HG02759 (cell line): ENCODE results near the gene EGFR.

Source experiments
- ATAC-seq: cut with Tn5 transposase; IDR thresholded peaks from one replicate; pipeline ENCODE4 v1.9.1; 2021; ENCODE audit warnings: mild to moderate bottlenecking, moderate library complexity; ENCODE audit not compliant: unreplicated experiment

Gene EGFR

GRCh38 chr7:55018361-55019190 lies at the start of gene EGFR:
EGFR (plus strand) TSS chr7:55019017; CDS start chr7:55019278, 261 bp downstream.
- ATAC-seq = peak; percentile 56

DNA sequence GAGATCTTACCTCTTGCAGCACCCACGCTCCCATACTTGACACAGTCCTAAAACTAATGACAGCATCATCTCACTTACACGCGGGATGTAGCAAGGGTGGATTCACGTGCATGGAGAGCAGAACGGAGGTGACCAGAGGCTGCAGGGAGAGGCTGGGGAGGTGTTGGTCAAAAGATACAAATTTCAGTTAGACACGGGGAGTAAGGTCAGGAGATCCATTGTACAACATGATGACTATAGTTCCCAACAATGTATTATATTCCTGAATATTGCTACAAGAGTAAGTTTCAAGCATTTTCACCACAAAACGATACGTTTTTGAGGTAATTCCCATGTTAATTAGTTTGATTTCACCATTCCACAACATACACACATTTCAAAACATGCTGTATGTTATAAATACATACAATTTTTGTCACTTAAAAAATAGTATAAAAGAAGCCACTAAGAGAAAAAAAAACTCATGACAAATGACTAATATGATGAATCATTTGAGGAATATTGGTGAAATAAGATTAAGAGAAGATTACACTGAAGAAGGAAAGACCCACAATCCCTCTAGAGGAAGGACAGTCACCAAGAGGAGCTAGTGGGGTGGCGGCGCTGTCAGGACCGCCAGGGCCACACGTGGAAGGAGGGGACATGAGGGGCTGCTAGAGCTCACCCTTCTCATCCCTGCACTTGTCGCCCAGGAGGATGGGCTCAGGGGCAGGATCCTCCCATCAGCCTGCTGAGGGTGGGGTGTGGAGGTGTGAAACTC lies 49.4 kb upstream of the EGFR start:
- ATAC-seq = no peak

DNA sequence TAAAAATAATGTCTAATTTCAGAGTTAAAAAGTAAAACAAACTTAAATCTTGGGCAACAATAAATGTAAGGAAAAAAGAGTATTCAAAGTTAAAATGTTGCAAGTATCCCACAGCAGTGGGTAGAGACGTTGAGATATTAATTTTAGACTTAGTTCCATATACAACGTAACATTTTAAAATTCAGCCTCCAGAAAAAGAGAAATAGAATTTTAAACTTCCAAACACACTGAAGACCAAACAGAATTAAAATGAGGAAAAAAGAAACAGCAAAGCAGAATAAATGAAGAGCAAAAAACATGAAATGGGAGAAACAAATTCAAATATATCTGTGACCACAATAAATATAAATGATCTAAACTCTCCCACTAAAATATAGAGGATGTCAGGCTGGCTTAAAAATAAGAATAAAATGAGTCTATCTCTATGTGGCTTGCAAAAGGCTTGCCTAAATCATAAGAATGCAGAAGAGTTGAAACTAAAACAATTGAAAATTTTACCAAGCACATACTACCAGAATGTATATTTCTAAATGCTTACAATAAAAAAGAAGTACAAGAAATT lies 46.0 kb upstream of the EGFR start:
- ATAC-seq = no peak

DNA sequence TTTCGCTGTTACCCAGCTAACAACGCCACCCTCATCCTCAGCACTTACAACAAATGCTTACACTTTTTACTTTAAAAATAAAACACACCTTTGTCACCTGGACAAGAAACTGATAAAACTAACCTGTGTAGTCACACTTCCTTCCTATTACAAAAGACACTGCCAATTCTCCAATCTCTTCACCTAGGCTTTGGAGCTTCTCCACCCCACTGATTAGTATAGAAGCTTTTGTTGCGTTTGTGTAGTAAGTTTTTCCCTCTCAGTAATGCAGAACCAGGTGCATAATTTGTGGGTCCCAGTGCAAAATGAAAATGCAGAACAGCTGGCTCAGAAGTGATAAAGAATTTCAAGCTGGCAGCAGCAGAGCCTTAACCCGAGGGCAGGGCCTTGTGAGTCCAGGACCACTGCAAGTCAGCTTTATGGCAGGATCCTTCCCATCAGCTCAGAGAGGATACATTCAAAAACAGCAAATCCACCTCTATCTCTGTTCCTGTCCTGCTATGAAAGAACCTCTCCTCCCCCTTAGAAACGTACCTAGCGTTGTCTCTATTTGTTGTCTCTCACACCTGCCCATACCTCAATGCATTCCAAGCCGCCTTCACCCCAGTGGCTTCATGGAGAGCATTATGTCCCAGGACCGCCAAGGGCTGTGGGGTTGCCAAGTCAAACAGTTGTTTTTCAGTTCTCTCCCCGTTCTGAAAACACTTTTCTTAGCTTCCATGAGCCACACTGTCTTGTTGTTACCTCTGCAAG lies 40.3 kb upstream of the EGFR start:
- no peak for ATAC-seq

GRCh38 chr7:54980521-54980920 lies 38.3 kb upstream of the EGFR start:
- ATAC-seq = no peak

DNA sequence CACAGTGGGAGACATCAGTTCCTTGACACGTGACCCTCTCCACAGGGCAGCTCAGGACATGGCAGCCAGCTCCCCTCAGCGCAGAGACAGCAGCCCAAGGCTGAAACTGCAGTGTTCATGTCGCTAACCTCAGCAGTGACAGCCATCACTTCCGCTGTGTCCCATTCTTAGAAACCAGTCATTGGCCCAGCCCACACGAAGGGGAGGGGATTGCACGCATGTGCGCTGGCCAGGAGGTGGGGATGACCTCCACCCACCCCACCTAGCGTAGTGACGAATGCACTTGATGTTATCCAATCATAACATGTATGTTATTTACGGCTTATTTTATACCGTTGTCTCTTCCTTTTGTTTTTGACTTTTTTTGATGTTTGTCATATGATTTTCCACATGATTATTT lies 36.9 kb upstream of the EGFR start:
- ATAC-seq = no peak

GRCh38 chr7:54985426-54986330 lies 33.1 kb upstream of the EGFR start:
- ATAC-seq = no peak

DNA sequence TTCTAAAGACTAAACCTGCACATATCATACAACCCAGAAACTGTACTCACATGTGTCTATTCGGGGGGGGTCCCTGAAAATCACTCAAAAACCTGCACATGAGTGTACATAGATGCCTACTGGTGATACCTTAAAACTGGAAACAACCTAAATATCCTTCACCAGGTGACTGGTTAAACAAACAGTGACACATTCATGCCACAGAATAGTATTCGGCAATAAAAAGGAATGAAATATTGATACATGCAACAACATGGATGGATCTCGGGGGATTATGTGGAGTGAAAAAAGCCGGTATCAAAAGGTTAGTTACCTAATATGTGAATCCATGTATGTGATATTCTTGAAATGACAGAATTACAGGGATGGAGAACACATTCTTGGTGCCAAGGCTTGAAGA lies 32.1 kb upstream of the EGFR start:
- ATAC-seq = no peak

DNA sequence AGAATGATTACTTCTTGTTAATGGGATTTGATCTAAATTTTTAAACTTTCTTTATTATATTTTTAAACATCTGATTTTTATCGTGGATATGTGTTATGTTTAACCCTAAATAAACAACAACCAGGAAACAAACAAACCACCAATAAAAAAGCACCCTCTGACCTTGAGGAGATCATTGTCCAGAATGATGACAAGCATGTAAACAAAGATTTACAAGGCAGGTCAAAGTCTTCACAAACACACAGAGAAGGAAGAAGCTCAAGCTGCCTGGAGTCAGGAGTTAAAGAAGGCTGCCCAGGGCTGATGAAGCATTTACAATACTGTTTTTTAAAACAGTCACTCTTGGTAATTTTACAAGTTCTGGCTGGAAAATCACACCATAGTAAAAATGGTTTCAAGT lies 31.0 kb upstream of the EGFR start:
- ATAC-seq = no peak

DNA sequence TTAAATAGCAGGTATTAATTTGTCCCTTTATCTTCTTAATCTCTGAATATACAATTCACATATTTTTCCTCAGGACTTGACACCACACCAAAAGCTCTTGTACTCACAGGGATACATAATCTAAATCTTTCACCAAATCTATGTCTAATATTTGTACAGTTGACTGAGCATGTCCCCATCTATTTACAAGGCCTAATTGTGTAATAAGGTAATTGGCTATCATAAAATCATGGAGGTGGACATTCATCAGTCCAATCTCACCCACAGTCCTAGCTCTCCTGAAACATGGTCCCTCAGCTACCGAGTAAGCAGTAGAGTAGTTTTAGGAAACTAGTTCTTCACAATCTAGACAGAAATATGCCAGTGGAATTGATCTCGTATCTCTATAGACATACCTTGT lies 30.3 kb upstream of the EGFR start:
- ATAC-seq = no peak

- no peak for ATAC-seq
These were observed 29.2 kb upstream of the EGFR start for GRCh38 chr7:54989453-54990225.

- ATAC-seq = no peak
These were observed 27.5 kb upstream of the EGFR start for GRCh38 chr7:54991341-54991740.

GRCh38 chr7:54992871-54993475 lies 25.8 kb upstream of the EGFR start:
- no peak for ATAC-seq

DNA sequence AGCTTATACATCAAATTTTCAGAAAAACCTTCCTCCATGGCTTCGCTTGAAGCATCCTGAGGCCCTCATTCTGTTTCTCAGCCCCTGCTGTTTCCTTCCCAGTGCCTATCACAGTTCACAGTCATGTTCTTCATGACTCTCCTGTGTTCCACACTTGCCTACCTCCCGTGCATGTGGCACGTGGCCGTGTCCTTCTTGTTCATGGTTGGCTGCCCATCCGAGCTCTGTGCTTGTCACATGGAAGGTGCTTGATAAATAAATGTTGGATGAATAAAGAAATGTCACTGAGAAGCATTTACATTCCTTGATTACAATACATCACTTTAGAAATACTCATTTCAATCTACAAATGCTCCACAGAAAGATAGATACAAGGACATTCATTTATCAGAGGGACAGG lies 23.7 kb upstream of the EGFR start:
- no peak for ATAC-seq

- peak; percentile 89 for ATAC-seq
These were observed 23.0 kb upstream of the EGFR start for GRCh38 chr7:54995610-54996363.

- no peak for ATAC-seq
These were observed 22.4 kb upstream of the EGFR start for GRCh38 chr7:54996391-54996790.

DNA sequence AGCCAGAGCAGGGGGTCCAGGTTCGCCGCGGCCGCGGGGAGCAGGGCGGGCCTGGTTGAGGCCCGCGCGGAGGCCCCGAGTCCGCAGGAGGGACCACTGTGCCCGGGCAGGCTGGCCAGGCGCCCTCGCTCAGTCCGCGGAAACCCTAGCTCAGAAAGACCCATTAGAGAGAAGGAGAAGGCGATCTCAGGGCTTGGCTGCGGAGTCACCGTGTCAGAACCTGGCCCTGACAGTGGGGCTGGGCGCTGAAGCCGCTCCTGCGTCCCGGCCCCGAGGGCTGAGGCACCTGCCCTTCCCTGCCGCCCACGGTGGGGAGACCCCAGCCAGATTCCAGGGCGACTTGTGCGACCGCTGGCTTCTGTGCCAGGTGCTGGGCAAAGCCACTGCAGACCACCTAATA lies 14.2 kb upstream of the EGFR start:
- no peak for ATAC-seq

DNA sequence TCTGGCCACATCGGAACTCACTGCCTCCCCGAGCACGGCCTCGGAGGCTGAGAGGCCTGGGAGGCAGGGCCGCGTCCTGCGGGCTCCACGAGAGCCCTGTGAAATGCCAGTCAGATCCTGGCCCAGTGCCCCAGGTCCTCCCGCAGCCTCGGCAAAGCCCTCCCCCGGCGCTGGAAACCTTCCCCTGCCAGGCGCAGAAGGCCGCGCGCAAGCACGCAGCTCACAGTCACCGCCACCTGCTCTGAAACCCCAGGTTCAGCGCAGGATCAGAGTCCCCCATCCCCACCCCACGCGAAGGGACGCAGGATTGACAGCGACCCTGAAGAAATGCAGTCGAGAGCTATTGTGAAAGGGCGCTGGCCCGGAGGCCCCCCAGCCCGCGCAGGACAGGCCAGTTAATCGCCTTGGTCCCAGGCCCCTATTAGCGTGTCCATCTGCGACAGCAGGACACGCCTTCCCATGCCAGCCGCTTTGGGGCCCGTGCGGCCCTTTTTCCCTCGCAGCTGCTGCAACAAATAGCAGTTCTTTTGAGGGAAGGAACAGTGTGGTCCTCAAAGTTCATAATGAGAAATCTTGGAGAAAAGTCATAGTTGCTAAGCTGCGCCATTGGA lies 13.5 kb upstream of the EGFR start:
- no peak for ATAC-seq
